Upper lobe of left lung (tissue), 4 donors: ENCODE measurements around the gene KPNA1.

Experiments
- POLR2A ChIP-seq, 4 donors: fragments of 450-650 bp; IDR thresholded peaks; one replicate each; pipeline ENCODE4 v1.5.1; 2016 to 2017; ENCODE audit warnings: antibody characterized with exemption in 4 of 4, mild to moderate bottlenecking in 2 of 4
- TF ChIP-seq, protein P1 (sequence below), 6 experiments: fragments of 450-650 bp in 4 of 6; fragments of 200-600 bp in 2 of 6; sonication (generic) in 2 of 6; IDR thresholded peaks; one replicate each; pipeline ENCODE4 v1.5.1; 2016 to 2019; ENCODE audit warnings: antibody characterized with exemption in 6 of 6

DNA sequence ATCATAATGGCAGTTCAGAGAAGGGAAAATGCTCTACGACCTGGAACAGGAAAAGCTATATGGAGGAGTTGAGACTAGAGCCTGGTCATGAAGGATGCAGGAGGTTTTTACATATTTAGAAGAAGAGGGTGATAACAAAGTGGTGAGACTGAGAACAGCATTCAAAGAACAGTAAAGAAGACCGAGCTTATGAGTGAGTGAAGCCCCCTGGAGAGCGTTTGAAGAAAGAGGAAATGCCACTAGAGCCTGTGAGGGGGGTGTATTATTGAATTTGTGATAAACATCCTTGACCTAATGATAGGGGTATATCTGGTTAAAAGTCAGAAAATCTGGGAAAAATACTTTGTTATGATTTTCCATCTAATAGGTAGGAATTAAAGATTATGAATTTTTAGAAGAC, 45.2 kb upstream of the KPNA1 start:
- TF ChIP-seq, protein P1, sequence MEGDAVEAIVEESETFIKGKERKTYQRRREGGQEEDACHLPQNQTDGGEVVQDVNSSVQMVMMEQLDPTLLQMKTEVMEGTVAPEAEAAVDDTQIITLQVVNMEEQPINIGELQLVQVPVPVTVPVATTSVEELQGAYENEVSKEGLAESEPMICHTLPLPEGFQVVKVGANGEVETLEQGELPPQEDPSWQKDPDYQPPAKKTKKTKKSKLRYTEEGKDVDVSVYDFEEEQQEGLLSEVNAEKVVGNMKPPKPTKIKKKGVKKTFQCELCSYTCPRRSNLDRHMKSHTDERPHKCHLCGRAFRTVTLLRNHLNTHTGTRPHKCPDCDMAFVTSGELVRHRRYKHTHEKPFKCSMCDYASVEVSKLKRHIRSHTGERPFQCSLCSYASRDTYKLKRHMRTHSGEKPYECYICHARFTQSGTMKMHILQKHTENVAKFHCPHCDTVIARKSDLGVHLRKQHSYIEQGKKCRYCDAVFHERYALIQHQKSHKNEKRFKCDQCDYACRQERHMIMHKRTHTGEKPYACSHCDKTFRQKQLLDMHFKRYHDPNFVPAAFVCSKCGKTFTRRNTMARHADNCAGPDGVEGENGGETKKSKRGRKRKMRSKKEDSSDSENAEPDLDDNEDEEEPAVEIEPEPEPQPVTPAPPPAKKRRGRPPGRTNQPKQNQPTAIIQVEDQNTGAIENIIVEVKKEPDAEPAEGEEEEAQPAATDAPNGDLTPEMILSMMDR (IDR thresholded peaks at IDR 0.05) = no peak
- no peak for TF ChIP-seq POLR2A (IDR thresholded peaks at IDR 0.05)
